Neuronal stem cell (in vitro differentiated cells): ENCODE data around the gene BRPF1.

ENCODE experiments used
- DNase-seq: peaks from one replicate; pipeline ENCODE4 v3.0.0-alpha.2; 2013; ENCODE audit warnings: low spot score
- H2AFZ ChIP-seq: one replicate; pipeline ENCODE4 v1.6.1; 2013; ENCODE audit warnings: mild to moderate bottlenecking, low read length, inconsistent platforms
- H2AK5ac ChIP-seq: 2 replicates; pipeline ENCODE4 v1.6.1; 2013; ENCODE audit warnings: low read depth, mild to moderate bottlenecking, inconsistent platforms, low read length, moderate library complexity, mixed read lengths
- H2BK120ac ChIP-seq: 2 replicates; pipeline ENCODE4 v1.6.1; 2013; ENCODE audit warnings: low read depth, mild to moderate bottlenecking, inconsistent platforms, low read length, moderate library complexity, mixed read lengths
- H2BK12ac ChIP-seq: one replicate; pipeline ENCODE4 v1.6.1; 2013; ENCODE audit warnings: low read length, inconsistent platforms
- H2BK15ac ChIP-seq: 2 replicates; pipeline ENCODE4 v1.6.1; 2013; ENCODE audit warnings: mild to moderate bottlenecking, low read length, inconsistent platforms, mixed read lengths
- H2BK5ac ChIP-seq: one replicate; pipeline ENCODE4 v1.6.1; 2013; ENCODE audit warnings: inconsistent platforms, mild to moderate bottlenecking, low read length, moderate library complexity
- H3K14ac ChIP-seq: one replicate; pipeline ENCODE4 v1.6.1; 2013; ENCODE audit warnings: low read length, inconsistent platforms
- H3K18ac ChIP-seq: 2 replicates; pipeline ENCODE4 v1.6.1; 2013; ENCODE audit warnings: low read length, inconsistent platforms
- H3K23ac ChIP-seq: 2 replicates; pipeline ENCODE4 v1.6.1; 2013; ENCODE audit warnings: low read depth, mild to moderate bottlenecking, mixed read lengths, low read length, inconsistent platforms; ENCODE audit not compliant: poor library complexity
- H3K27ac ChIP-seq: replicated peaks from 3 replicates; pipeline ENCODE4 v1.5.1; 2013; ENCODE audit warnings: low read length, inconsistent platforms
- H3K27me3 ChIP-seq, 3 experiments: 2 replicates each; pipeline ENCODE4 v1.6.1; 2013; ENCODE audit warnings: low read length in 3 of 3, mild to moderate bottlenecking in 2 of 3, inconsistent platforms in 1 of 3, low read depth in 1 of 3, mixed read lengths in 1 of 3, moderate library complexity in 1 of 3; ENCODE audit not compliant: control insufficient read depth in 3 of 3, insufficient read depth in 3 of 3
- H3K36me3 ChIP-seq, 2 donors: replicated peaks in 1 of 2; 2 replicates each; pipeline ENCODE4 v1.6.1; 2013; ENCODE audit warnings: low read length in 2 of 2; ENCODE audit not compliant: control insufficient read depth in 2 of 2, insufficient read depth in 2 of 2
- H3K4ac ChIP-seq: 2 replicates; pipeline ENCODE4 v1.6.1; 2013; ENCODE audit warnings: inconsistent platforms, mild to moderate bottlenecking, low read length, moderate library complexity
- H3K4me1 ChIP-seq, 2 donors: 1 replicate in 1 of 2; 2 replicates in 1 of 2; pipeline ENCODE4 v1.6.1; 2013; ENCODE audit warnings: low read length in 2 of 2, low read depth in 1 of 2; ENCODE audit not compliant: control insufficient read depth in 2 of 2, insufficient read depth in 1 of 2
- H3K4me2 ChIP-seq: one replicate; pipeline ENCODE4 v1.6.1; 2013; ENCODE audit warnings: mild to moderate bottlenecking, low read length, inconsistent platforms; ENCODE audit not compliant: insufficient read depth, poor library complexity, severe bottlenecking
- H3K4me3 ChIP-seq, 2 donors: 2 replicates each; pipeline ENCODE4 v1.5.1; 2013; ENCODE audit warnings: low read length in 2 of 2, mild to moderate bottlenecking in 2 of 2, inconsistent platforms in 1 of 2, moderate library complexity in 1 of 2
- H3K79me1 ChIP-seq: one replicate; pipeline ENCODE4 v1.6.1; 2013; ENCODE audit warnings: low read depth, mild to moderate bottlenecking, inconsistent platforms, low read length, moderate library complexity
- H3K9ac ChIP-seq: one replicate; pipeline ENCODE4 v1.6.1; 2013; ENCODE audit warnings: mild to moderate bottlenecking, low read depth, low read length, inconsistent platforms; ENCODE audit not compliant: poor library complexity
- H3K9me3 ChIP-seq, 2 donors: replicated peaks in 1 of 2; 2 replicates each; pipeline versions ENCODE3 to v1.6.1; 2013; ENCODE audit warnings: low read length in 2 of 2, mild to moderate bottlenecking in 2 of 2, inconsistent platforms in 1 of 2, low read depth in 1 of 2, mixed read lengths in 1 of 2, moderate library complexity in 1 of 2; ENCODE audit not compliant: control insufficient read depth in 2 of 2, insufficient read depth in 1 of 2
- H4K8ac ChIP-seq: one replicate; pipeline ENCODE4 v1.6.1; 2013; ENCODE audit warnings: low read depth, mild to moderate bottlenecking, inconsistent platforms, low read length, moderate library complexity
- H4K91ac ChIP-seq: one replicate; pipeline ENCODE4 v1.6.1; 2013; ENCODE audit warnings: low read length, low read depth, mild to moderate bottlenecking, inconsistent platforms; ENCODE audit not compliant: poor library complexity
- WGBS, 2 donors: extraction: QIAGEN DNeasy Blood & Tissue Kit; methylation state at CpG; one replicate each; pipeline ENCODE4 v1.1.7; 2013; ENCODE audit warnings: missing lambda C conversion rate in 2 of 2, mixed read lengths in 1 of 2; ENCODE audit not compliant: insufficient read length in 2 of 2, insufficient replicate concordance in 1 of 2; ENCODE audit errors: extremely low coverage in 2 of 2; 5-methylcytosine and 5-hydroxymethylcytosine counted together

The BRPF1 gene

DNA sequence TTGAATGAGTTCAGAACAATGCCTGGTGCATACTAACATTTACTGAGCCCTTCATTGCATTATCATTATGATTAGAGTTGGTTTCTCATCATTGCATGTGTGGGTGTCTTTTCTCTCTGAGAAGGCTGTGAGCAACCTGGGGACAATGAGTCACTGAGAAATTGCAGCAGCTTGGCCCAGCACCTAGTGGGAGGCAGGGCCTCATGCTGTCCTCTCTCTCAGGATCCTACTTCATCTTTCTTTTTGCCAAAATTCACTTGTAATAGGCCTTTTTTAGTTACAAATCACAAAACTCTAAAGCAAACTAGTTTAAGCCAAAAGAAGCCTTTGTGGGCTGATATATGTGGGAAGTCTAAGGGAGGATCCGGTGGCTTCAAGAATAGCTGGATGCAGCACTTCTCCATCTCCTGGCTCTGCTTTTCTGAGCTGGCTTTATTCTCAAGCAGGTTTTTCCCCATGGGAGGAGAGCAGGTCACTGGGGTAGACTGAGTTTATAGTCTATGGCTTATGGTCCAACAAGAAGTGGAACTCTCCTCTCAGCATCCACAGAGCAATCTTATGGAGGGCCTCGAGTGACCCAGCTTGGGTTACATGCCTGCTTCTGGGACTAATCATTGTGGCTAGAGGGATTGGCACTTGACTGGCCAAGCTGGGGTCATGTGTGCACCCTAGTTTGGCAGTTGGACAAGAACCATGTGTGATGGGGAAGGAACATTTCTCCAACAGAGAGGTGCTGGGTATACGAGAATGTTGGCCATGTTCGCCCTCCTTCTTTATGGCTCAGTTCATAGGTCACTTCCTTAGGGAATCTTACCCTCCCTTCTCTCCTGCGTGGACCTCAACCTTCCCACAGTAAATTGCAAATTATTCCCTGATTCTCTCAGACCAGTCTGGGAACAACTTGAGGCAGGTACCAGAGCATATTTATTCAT is 46.9 kb downstream of the BRPF1 start:
- Histone ChIP-seq H3K27ac (no peak overlapping the region), H2BK120ac (no peak overlapping the region), H3K9ac (no peak overlapping the region), H3K4me3 (no peak overlapping the region), H3K23ac (no peak overlapping the region), H2BK12ac (no peak overlapping the region), H2BK5ac (no peak overlapping the region), H3K4me1 (no peaks in the 10 kb centered on the region), H2AK5ac (no peak overlapping the region), H2BK15ac (no peak overlapping the region), H4K8ac (no peak overlapping the region), H3K9me3 (no peaks in the 10 kb centered on the region), H3K14ac (no peak overlapping the region), H3K79me1 (peaks cover 3% of the 10 kb centered on the region), H3K36me3 (peaks cover 15 to 46% of the 10 kb centered on the region in 2 donors), H3K4ac (no peak overlapping the region), H3K18ac (no peak overlapping the region), H2AFZ (no peak overlapping the region), H3K27me3 (no peaks in the 10 kb centered on the region), H4K91ac (no peak overlapping the region), H3K4me2 (no peak overlapping the region)
- no peak for DNase-seq
- no CpG with 5 or more reads among the region's 5 CpGs for WGBS, 2 donors

DNA sequence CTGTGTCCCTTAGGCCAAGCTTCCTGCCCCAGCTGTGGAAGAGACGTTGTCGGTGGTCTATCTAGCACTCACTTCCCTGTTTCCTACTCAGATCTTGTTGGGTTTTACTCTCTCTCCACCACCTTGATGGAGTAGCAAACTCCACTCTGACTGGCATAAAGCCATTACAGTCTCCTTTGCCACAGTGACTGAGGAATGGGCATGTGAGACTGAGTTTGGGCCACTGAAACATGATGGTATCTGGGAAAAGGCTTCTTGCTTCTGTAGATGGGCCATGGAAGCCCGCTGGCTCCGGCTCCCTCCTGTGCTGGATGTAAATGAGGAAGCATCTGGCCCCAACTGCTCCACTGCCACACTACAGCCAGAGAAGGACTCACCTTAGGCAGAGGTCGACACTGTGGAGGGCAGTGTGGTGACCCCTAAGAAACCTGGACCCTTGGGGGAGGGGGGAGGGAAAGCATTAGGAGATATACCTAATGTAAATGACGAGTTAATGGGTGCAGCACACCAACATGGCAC is 47.6 kb downstream of the BRPF1 start:
- Histone ChIP-seq H2BK120ac (no peak overlapping the region), H3K9ac (no peak overlapping the region), H2BK15ac (no peak overlapping the region), H2AK5ac (no peak overlapping the region), H2BK12ac (no peak overlapping the region), H3K4ac (no peak overlapping the region), H4K8ac (no peak overlapping the region), H3K9me3 (no peaks in the 10 kb centered on the region), H3K27me3 (no peaks in the 10 kb centered on the region), H4K91ac (no peak overlapping the region), H2BK5ac (no peak overlapping the region), H3K18ac (no peak overlapping the region), H2AFZ (no peak overlapping the region), H3K4me1 (no peaks in the 10 kb centered on the region), H3K14ac (no peak overlapping the region), H3K4me3 (no peak overlapping the region), H3K27ac (no peak overlapping the region), H3K4me2 (no peak overlapping the region), H3K79me1 (peaks cover 3% of the 10 kb centered on the region), H3K36me3 (peaks cover 20 to 52% of the 10 kb centered on the region in 2 donors), H3K23ac (no peak overlapping the region)
- DNase-seq, result no peak
- WGBS, 2 donors, result no CpG with 5 or more reads among the region's 6 CpGs

GRCh38 chr3:9779721-9780457 is 48.4 kb downstream of the BRPF1 start:
- Histone ChIP-seq H2AK5ac (no peak overlapping the region), H2BK120ac (no peak overlapping the region), H3K27me3 (no peaks in the 10 kb centered on the region), H2AFZ (no peak overlapping the region), H3K4me3 (peak overlapping the region in 1 of 2 donors; percentile 27), H3K79me1 (peaks cover 3% of the 10 kb centered on the region), H4K8ac (no peak overlapping the region), H2BK5ac (no peak overlapping the region), H2BK12ac (no peak overlapping the region), H3K27ac (no peak overlapping the region), H3K4me2 (no peak overlapping the region), H3K4ac (no peak overlapping the region), H3K9me3 (no peaks in the 10 kb centered on the region), H3K18ac (no peak overlapping the region), H3K9ac (no peak overlapping the region), H3K14ac (no peak overlapping the region), H3K4me1 (no peaks in the 10 kb centered on the region), H2BK15ac (no peak overlapping the region), H3K23ac (no peak overlapping the region), H4K91ac (no peak overlapping the region), H3K36me3 (peaks cover 21 to 59% of the 10 kb centered on the region in 2 donors)
- no CpG with 5 or more reads among the region's 8 CpGs for WGBS, 2 donors
- no peak for DNase-seq

DNA sequence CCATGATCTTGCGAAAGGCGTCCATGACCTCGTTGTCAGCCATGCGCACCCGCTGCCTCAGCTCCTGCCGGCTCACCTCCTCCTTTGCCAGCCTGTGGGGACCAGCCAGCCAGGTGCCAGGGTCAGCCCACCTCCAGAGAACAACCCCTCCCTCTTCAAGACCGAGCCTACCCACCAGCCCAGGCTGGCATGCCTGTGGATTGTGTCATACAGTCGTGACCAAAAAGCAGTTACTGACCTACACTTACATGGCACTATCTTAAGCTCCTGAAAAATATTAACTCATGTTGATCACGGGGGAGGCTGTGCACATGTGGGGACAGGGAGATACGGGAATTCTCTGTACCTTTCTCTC is 48.9 kb downstream of the BRPF1 start:
- Histone ChIP-seq H2BK5ac (no peak overlapping the region), H2BK120ac (no peak overlapping the region), H3K9me3 (no peaks in the 10 kb centered on the region), H3K14ac (no peak overlapping the region), H3K4ac (no peak overlapping the region), H4K8ac (no peak overlapping the region), H3K79me1 (peaks cover 3% of the 10 kb centered on the region), H2AFZ (no peak overlapping the region), H3K36me3 (peaks cover 23 to 65% of the 10 kb centered on the region in 2 donors), H3K4me3 (peak overlapping the region in 1 of 2 donors; percentile 27), H3K18ac (no peak overlapping the region), H3K4me2 (no peak overlapping the region), H3K4me1 (no peaks in the 10 kb centered on the region), H3K9ac (no peak overlapping the region), H4K91ac (no peak overlapping the region), H2BK12ac (no peak overlapping the region), H3K27me3 (no peaks in the 10 kb centered on the region), H3K27ac (no peak overlapping the region), H2BK15ac (no peak overlapping the region), H2AK5ac (no peak overlapping the region), H3K23ac (no peak overlapping the region)
- WGBS, 2 donors, result no CpG with 5 or more reads among the region's 10 CpGs
- no peak for DNase-seq
